ENCODE measurements around the gene CACNG1.
"Not testable (repeated sequence)": the region's sequence is repeated elsewhere in the genome, so short reads cannot be mapped to it uniquely, and the experiment has no call there.

GRCh38 chr17:67104641-67105040 is 60.3 kb downstream of the CACNG1 start:
- TF ChIP-seq ELK1 (IDR thresholded peaks at IDR 0.05; ENCODE audit: low read depth, low read length); TP53 (CRISPR knock-in tag; IDR thresholded peaks at IDR 0.05); NFE2L2 (conservative IDR thresholded peaks at IDR 0.05; ENCODE audit: low read length); FOSB (CRISPR knock-in tag; IDR thresholded peaks at IDR 0.05); CTCF (IDR thresholded peaks at IDR 0.05): not testable (repeated sequence)

All from A549 (cell line).